CD1c-positive myeloid dendritic cell (primary cell): ENCODE measurements around the gene SSTR3.

ENCODE experiments used
- DNase-seq: peaks from one replicate; pipeline ENCODE4 v3.0.0-alpha.2; 2016; ENCODE audit errors: extremely low spot score

Gene SSTR3

GRCh38 chr22:37197451-37198257, 14.6 kb downstream of the SSTR3 start:
- no peak for DNase-seq

- DNase-seq: no peak
Observed at GRCh38 chr22:37196539-37197450, 15.5 kb downstream of the SSTR3 start.

GRCh38 chr22:37195921-37196320, 16.4 kb downstream of the SSTR3 start:
- no peak for DNase-seq

- DNase-seq: no peak
Observed at GRCh38 chr22:37194750-37195149, 17.5 kb downstream of the SSTR3 start.

- DNase-seq: peak; percentile 74
Observed at GRCh38 chr22:37193629-37194191, 18.6 kb downstream of the SSTR3 start.

GRCh38 chr22:37192741-37193140, 19.5 kb downstream of the SSTR3 start:
- no peak for DNase-seq

GRCh38 chr22:37192204-37192603, 20.1 kb downstream of the SSTR3 start:
- no peak for DNase-seq

GRCh38 chr22:37190262-37190780, 22.0 kb downstream of the SSTR3 start:
- no peak for DNase-seq

- DNase-seq: no peak
Observed at GRCh38 chr22:37188901-37189466, 23.3 kb downstream of the SSTR3 start.

- DNase-seq: no peak
Observed at GRCh38 chr22:37187891-37188761, 24.2 kb downstream of the SSTR3 start, which contains the start of gene C1QTNF6. Gene C1QTNF6, minus strand, starts transcription at chr22:37188247. Its CDS starts 34 bp downstream, at chr22:37188213.

- DNase-seq: no peak
Observed at GRCh38 chr22:37187552-37187890, 24.8 kb downstream of the SSTR3 start.

GRCh38 chr22:37186997-37187522, 25.2 kb downstream of the SSTR3 start:
- no peak for DNase-seq

GRCh38 chr22:37186228-37186996, 25.9 kb downstream of the SSTR3 start:
- DNase-seq: peak; percentile 58

GRCh38 chr22:37185646-37186227, 26.5 kb downstream of the SSTR3 start:
- DNase-seq: no peak

GRCh38 chr22:37184816-37185541, 27.3 kb downstream of the SSTR3 start:
- no peak for DNase-seq

GRCh38 chr22:37184380-37184755, 27.9 kb downstream of the SSTR3 start:
- no peak for DNase-seq

- DNase-seq: no peak
Observed at GRCh38 chr22:37183432-37184379, 28.6 kb downstream of the SSTR3 start.

- no peak for DNase-seq
Observed at GRCh38 chr22:37182949-37183245, 29.4 kb downstream of the SSTR3 start.
